ENCODE results near the gene CORO7.
"Not testable (repeated sequence)": the region's sequence is repeated elsewhere in the genome, so short reads cannot be mapped to it uniquely, and the experiment has no call there.

CORO7 gene

DNA sequence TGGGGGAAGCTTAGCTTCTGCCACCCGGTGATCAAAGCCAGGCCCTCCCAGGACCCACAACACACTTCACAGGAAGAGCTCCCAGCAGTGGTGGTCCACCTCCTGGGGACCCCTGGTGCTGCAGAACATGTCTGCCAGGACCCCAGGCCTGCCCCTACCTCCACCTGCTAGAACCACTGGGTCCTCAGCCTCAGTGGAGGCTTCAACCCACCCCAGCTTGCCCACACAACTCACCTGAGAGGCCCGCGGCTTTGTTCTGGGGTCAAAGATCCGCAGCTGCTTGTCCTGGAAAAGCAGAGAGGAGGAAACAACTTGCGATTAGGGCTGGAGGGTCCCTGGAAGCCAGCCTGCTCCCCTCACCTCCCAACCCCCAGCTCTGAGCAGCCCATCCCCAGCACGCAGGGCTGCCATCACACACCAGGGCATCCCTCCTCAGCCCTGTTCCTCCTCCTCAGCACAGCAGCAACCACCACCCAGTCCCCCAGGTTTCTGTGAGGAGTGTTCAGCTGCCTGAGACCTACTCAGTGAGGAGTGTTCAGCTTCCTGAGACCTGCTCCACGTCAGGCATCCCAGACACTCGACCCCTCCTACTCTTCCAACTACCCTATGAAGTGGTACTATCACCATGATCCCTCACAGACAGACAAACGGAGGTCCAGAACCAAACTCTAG, 21.2 kb downstream of the CORO7 start:
- Histone ChIP-seq H3K9ac (ENCODE audit: low read length) (no peak overlapping the region), H3K27me3 (replicated peaks; ENCODE audit: control insufficient read depth, insufficient read depth, low read length) (no peaks in the 10 kb centered on the region), H3K36me3 (ENCODE audit: control insufficient read depth, insufficient read depth, low read length, severe bottlenecking) (peaks cover 8% of the 10 kb centered on the region), H3K9me3 (ENCODE audit: control insufficient read depth, low read length) (no peaks in the 10 kb centered on the region), H3K4me1 (ENCODE audit: control insufficient read depth, insufficient read depth, low read length) (peaks cover 17% of the 10 kb centered on the region), H3K4me3 (ENCODE audit: low read length) (no peak overlapping the region)
- DNase-seq (ENCODE audit: low read depth): no peak

- not testable (repeated sequence) for H3K9me3 ChIP-seq (ENCODE audit: control insufficient read depth, low read length); DNase-seq (ENCODE audit: low read depth); H3K36me3 ChIP-seq (ENCODE audit: control insufficient read depth, insufficient read depth, low read length, severe bottlenecking); H3K4me3 ChIP-seq (ENCODE audit: low read length); H3K9ac ChIP-seq (ENCODE audit: low read length); H3K27me3 ChIP-seq (replicated peaks; ENCODE audit: control insufficient read depth, insufficient read depth, low read length)
- H3K4me1 ChIP-seq (ENCODE audit: control insufficient read depth, insufficient read depth, low read length): peaks cover 24% of the 10 kb centered on the region
These were observed 22.5 kb downstream of the CORO7 start for GRCh38 chr16:4393850-4394249.

GRCh38 chr16:4393240-4393600, 23.2 kb downstream of the CORO7 start:
- H3K27me3 ChIP-seq (replicated peaks; ENCODE audit: control insufficient read depth, insufficient read depth, low read length): no peaks in the 10 kb centered on the region
- H3K9me3 ChIP-seq (ENCODE audit: control insufficient read depth, low read length): no peaks in the 10 kb centered on the region
- H3K4me3 ChIP-seq (ENCODE audit: low read length): no peak overlapping the region
- DNase-seq (ENCODE audit: low read depth): no peak
- peaks cover 8% of the 10 kb centered on the region for H3K36me3 ChIP-seq (ENCODE audit: control insufficient read depth, insufficient read depth, low read length, severe bottlenecking)
- peaks cover 29% of the 10 kb centered on the region for H3K4me1 ChIP-seq (ENCODE audit: control insufficient read depth, insufficient read depth, low read length)
- peak overlapping the region; percentile 44 for H3K9ac ChIP-seq (ENCODE audit: low read length)

GRCh38 chr16:4392382-4393239, 23.8 kb downstream of the CORO7 start:
- Histone ChIP-seq H3K9ac (ENCODE audit: low read length) (peak overlapping the region; percentile 44), H3K4me3 (ENCODE audit: low read length) (no peak overlapping the region), H3K9me3 (ENCODE audit: control insufficient read depth, low read length) (no peaks in the 10 kb centered on the region), H3K36me3 (ENCODE audit: control insufficient read depth, insufficient read depth, low read length, severe bottlenecking) (peaks cover 8% of the 10 kb centered on the region), H3K4me1 (ENCODE audit: control insufficient read depth, insufficient read depth, low read length) (peaks cover 35% of the 10 kb centered on the region), H3K27me3 (replicated peaks; ENCODE audit: control insufficient read depth, insufficient read depth, low read length) (no peaks in the 10 kb centered on the region)
- DNase-seq (ENCODE audit: low read depth): peak; percentile 90

- Histone ChIP-seq H3K9ac (ENCODE audit: low read length) (no peak overlapping the region), H3K36me3 (ENCODE audit: control insufficient read depth, insufficient read depth, low read length, severe bottlenecking) (peaks cover 8% of the 10 kb centered on the region), H3K9me3 (ENCODE audit: control insufficient read depth, low read length) (no peaks in the 10 kb centered on the region), H3K4me3 (ENCODE audit: low read length) (no peak overlapping the region), H3K4me1 (ENCODE audit: control insufficient read depth, insufficient read depth, low read length) (peaks cover 43% of the 10 kb centered on the region), H3K27me3 (replicated peaks; ENCODE audit: control insufficient read depth, insufficient read depth, low read length) (no peaks in the 10 kb centered on the region)
- DNase-seq (ENCODE audit: low read depth): no peak
These were observed 24.6 kb downstream of the CORO7 start for GRCh38 chr16:4391631-4392381.

DNA sequence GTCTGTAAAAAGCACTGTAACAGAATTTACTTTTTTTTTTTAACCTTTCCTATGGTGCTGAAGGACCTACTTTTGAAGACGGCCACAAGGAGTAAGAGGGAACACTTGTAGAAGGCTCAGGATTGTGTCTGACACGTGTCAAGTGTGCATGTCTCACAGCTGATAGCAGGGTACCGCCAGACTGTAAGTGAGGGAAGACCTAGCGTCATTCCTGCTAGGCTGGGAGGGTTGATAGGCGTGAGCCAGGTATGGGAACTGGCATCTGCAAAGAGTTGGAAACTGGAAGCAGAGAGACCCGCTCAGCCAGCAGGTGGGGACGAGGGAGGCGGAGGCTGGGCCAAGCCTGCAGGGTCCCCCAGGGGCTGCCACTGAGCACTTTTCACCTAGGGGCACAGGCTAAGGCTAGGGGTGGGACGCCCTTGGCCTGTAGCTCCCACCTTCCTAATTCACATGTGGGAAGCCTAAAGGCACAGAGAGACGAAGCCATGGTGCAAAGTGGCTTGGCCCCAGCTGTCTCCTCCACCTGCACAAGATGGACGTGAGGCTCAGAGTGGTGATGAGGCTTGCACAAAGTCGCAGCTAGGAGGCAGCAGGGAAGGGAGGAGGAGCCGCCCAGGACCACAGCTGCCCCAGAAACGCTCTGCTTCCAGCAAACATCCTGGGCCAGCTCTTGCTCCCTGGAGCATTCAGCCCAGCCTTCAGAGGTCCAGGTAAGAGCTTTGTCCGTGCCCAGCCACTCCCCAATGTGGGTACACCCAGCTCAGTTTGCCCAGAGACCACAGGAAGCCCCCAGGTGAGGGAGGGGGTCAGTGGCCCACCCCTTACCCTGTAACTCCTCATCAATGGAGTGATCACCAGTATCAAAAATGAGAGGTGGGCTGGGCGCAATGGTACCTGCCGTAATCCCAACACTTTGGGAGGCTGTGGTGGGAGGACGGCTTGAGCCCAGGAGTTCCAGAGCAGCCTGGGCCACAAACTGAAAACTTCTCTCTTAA, 25.8 kb downstream of the CORO7 start:
- no peaks in the 10 kb centered on the region for H3K27me3 ChIP-seq (replicated peaks; ENCODE audit: control insufficient read depth, insufficient read depth, low read length)
- DNase-seq (ENCODE audit: low read depth): no peak
- H3K4me1 ChIP-seq (ENCODE audit: control insufficient read depth, insufficient read depth, low read length): peaks cover 55% of the 10 kb centered on the region
- no peak overlapping the region for H3K9ac ChIP-seq (ENCODE audit: low read length)
- peaks cover 8% of the 10 kb centered on the region for H3K36me3 ChIP-seq (ENCODE audit: control insufficient read depth, insufficient read depth, low read length, severe bottlenecking)
- no peak overlapping the region for H3K4me3 ChIP-seq (ENCODE audit: low read length)
- H3K9me3 ChIP-seq (ENCODE audit: control insufficient read depth, low read length): no peaks in the 10 kb centered on the region

DNA sequence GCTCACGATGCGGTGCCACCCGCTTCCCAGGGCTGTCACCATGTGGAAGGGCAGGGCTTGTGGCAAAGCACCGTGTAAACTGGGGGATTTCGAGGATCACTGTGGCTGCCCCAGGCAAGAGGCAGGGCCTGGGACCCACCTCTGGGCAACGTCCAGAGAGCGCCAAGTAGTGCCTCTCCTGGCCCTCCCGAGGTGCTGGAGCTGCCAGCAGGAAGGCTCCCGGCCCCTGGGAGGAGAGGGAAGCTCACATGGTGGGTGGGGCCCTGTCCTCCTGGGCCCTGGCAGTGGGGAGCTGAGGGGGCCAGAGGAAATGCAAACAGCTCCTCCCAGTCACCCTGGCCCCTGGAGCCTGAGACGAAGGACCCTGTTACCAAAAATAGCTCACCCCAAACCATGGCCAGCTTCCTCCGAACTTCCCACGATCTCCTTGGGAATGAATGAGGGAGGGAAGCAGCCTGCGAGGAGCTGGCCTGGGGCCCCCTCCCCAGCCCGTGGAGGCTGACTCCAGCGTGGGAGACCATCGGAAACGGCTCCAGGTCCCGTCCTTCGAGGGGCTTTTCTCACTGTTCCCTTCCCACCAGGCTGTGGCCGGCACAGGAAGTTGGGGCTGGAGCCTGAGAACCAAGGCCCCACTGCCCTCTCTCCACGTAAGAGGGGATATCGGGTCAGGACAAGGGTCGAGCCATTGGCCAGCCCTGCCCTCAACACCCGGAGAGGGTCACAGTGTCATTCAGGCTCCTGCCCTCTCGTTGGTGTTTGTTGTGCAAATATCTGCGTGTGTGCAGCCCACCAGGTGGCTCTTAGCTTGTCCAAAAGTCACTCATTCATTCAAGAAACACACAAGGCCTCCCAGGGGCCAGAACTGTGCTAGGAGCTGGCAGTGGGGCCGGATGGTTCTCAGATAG, 27.1 kb downstream of the CORO7 start:
- peaks cover under 1% of the 10 kb centered on the region for H3K36me3 ChIP-seq (ENCODE audit: control insufficient read depth, insufficient read depth, low read length, severe bottlenecking)
- H3K9me3 ChIP-seq (ENCODE audit: control insufficient read depth, low read length): no peaks in the 10 kb centered on the region

DNA sequence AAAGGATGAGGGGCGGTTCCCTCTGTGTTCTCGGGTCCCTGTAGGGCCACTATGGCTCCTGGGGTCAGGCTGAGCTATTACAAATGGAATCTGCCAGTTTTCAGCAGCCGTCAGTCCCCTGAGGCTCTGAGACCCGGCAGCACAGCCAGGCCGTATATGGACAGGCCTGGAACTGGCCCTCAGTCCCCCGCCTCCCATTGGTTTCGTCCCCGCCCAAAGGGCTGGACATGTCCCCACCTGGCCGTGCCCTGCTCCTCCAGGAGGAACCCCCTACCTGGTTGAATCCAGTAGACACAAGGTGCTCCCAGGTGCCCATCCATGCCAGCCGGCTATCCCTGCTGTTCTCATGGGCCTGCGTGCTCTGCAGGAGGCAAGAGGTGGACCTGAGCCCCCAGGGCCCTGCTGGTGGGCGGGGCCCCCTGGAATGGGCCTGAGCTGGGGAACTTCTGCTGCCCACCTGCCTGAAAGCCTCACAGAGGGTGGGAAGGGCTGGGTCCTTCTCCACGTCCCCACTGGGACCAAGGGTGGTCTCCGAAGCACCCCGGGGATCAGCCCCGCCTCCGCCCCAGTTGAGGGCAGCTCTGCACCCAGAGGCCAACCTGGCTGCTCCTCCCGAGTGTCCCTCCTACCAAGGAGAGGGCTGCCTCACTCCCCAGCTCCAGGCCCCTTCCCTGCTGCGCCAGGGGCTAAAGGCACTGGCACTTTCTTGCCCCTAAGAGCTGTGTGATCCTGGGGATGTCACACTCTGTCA, 27.9 kb downstream of the CORO7 start:
- H3K27me3 ChIP-seq (replicated peaks; ENCODE audit: control insufficient read depth, insufficient read depth, low read length): no peaks in the 10 kb centered on the region
- H3K9ac ChIP-seq (ENCODE audit: low read length): peak overlapping the region; percentile 39
- no peaks in the 10 kb centered on the region for H3K9me3 ChIP-seq (ENCODE audit: control insufficient read depth, low read length)
- DNase-seq (ENCODE audit: low read depth): peak; percentile 46
- peaks cover 5% of the 10 kb centered on the region for H3K36me3 ChIP-seq (ENCODE audit: control insufficient read depth, insufficient read depth, low read length, severe bottlenecking)
- H3K4me3 ChIP-seq (ENCODE audit: low read length): no peak overlapping the region
- H3K4me1 ChIP-seq (ENCODE audit: control insufficient read depth, insufficient read depth, low read length): peaks cover 68% of the 10 kb centered on the region

More for the DNA sequence above, 27.1 kb downstream of the CORO7 start:
- Histone ChIP-seq H3K4me3 (ENCODE audit: low read length) (no peak overlapping the region), H3K9ac (ENCODE audit: low read length) (no peak overlapping the region), H3K27me3 (replicated peaks; ENCODE audit: control insufficient read depth, insufficient read depth, low read length) (no peaks in the 10 kb centered on the region), H3K4me1 (ENCODE audit: control insufficient read depth, insufficient read depth, low read length) (peaks cover 63% of the 10 kb centered on the region)
- no peak for DNase-seq (ENCODE audit: low read depth)

GRCh38 chr16:4387781-4388180, 28.6 kb downstream of the CORO7 start:
- Histone ChIP-seq H3K9me3 (ENCODE audit: control insufficient read depth, low read length) (no peaks in the 10 kb centered on the region), H3K27me3 (replicated peaks; ENCODE audit: control insufficient read depth, insufficient read depth, low read length) (no peaks in the 10 kb centered on the region), H3K9ac (ENCODE audit: low read length) (peak overlapping the region; percentile 11), H3K4me1 (ENCODE audit: control insufficient read depth, insufficient read depth, low read length) (peaks cover 61% of the 10 kb centered on the region), H3K36me3 (ENCODE audit: control insufficient read depth, insufficient read depth, low read length, severe bottlenecking) (peaks cover 11% of the 10 kb centered on the region), H3K4me3 (ENCODE audit: low read length) (no peak overlapping the region)
- DNase-seq (ENCODE audit: low read depth): no peak

Measured in adipocyte (in vitro differentiated cells).